HCT116 (cell line): ENCODE data around the gene WDR5. TPM values are rescaled to one million over a fixed set of nuclear protein-coding genes. Genes with fewer than 3 reads are reported as not detected.

ENCODE experiments used
- ATAC-seq: fragments of 200-7000 bp; cut with Tn5 transposase; 2 replicates; pipeline ENCODE4 v1.9.1; 2020; ENCODE audit warnings: mild to moderate bottlenecking, moderate library complexity
- BruUV-seq: library from RNA; stranded (reverse); fragments of 400-500 nt; replicated peaks from 2 replicates; lab custom pipeline; 2021; lab: Mats Ljungman, UMichigan
- CTCF ChIA-PET: fragments of 300-600 bp; sonication (Branson Sonifier 250); formaldehyde crosslinking; loops from one replicate; lab custom pipeline; 2021; ENCODE audit warnings: antibody characterized with exemption; lab: Charles Lee
- POLR2A ChIA-PET: fragments of 300-600, 350-600 bp; sonication (Branson Sonifier 250); formaldehyde crosslinking; loops from one replicate; lab custom pipeline; 2021; ENCODE audit warnings: antibody characterized with exemption; lab: Charles Lee
- RAD21 ChIA-PET, 2 experiments: fragments of 300-600 bp; sonication (Branson Sonifier 250); formaldehyde crosslinking; loops; one replicate each; lab custom pipeline; 2023; ENCODE audit warnings: low total read pairs in 2 of 2; ENCODE audit not compliant: uncharacterized antibody in 2 of 2, unreplicated experiment in 2 of 2, low non-redundant PET in 1 of 2; lab: Charles Lee
- DNase-seq: peaks from one replicate; pipeline ENCODE4 v3.0.0-alpha.2; 2010; ENCODE audit warnings: low read depth, low spot score
- H2AFZ ChIP-seq: fragments of 200-600 bp; shearing (Covaris generic), sonication (generic); 2 replicates; pipeline ENCODE4 v1.6.1; 2017; ENCODE audit warnings: low read depth, mixed run types, mixed read lengths, antibody characterized with exemption, low read length; ENCODE audit not compliant: poor library complexity, severe bottlenecking
- H3K27ac ChIP-seq: 2 replicates; pipeline ENCODE4 v1.5.1; 2012; ENCODE audit warnings: low read depth, low read length
- H3K27me3 ChIP-seq: fragments of 200-600 bp; sonication (generic); 2 replicates; pipeline ENCODE4 v1.6.1; 2016; ENCODE audit warnings: mixed run types, low read length, mixed read lengths; ENCODE audit not compliant: insufficient read depth
- H3K36me3 ChIP-seq, 2 experiments: fragments of 200-500 bp in 1 of 2; fragments of 200-600 bp in 1 of 2; sonication (Bioruptor generic) in 1 of 2; sonication (generic) in 1 of 2; 2 replicates each; pipeline versions ENCODE4 v1.5.1 to v1.6.1; 2014 to 2016; ENCODE audit warnings: low read length in 2 of 2, inconsistent platforms in 1 of 2, mixed read lengths in 1 of 2, mixed run types in 1 of 2; ENCODE audit not compliant: insufficient read depth in 2 of 2, control insufficient read depth in 1 of 2
- H3K4me1 ChIP-seq, 2 experiments: fragments of 200-600 bp in 1 of 2; sonication (generic) in 1 of 2; 2 replicates each; pipeline versions ENCODE4 v1.5.1 to v1.6.1; 2012 to 2017; ENCODE audit warnings: low read length in 2 of 2, inconsistent platforms in 1 of 2, mild to moderate bottlenecking in 1 of 2, mixed read lengths in 1 of 2, mixed run types in 1 of 2, moderate library complexity in 1 of 2; ENCODE audit not compliant: insufficient read depth in 2 of 2, control insufficient read depth in 1 of 2
- H3K4me2 ChIP-seq: fragments of 200-600 bp; sonication (generic); 2 replicates; pipeline ENCODE4 v1.6.1; 2017; ENCODE audit warnings: mixed run types, low read length, mixed read lengths
- H3K4me3 ChIP-seq, 2 experiments: fragments of 200-600 bp in 1 of 2; sonication (generic) in 1 of 2; replicated peaks in 1 of 2; 2 replicates each; pipeline ENCODE4 v1.5.1; 2011 to 2016; ENCODE audit warnings: low read length in 2 of 2, control low read depth in 1 of 2, low read depth in 1 of 2, mild to moderate bottlenecking in 1 of 2, mixed read lengths in 1 of 2, mixed run types in 1 of 2
- H3K79me2 ChIP-seq: fragments of 200-600 bp; sonication (generic); 2 replicates; pipeline ENCODE4 v1.6.1; 2017; ENCODE audit warnings: mild to moderate bottlenecking, mixed run types, low read length, moderate library complexity, mixed read lengths; ENCODE audit not compliant: insufficient read depth
- H3K9ac ChIP-seq: fragments of 200-600 bp; sonication (generic); 2 replicates; pipeline ENCODE4 v1.6.1; 2016; ENCODE audit warnings: low read length, mixed read lengths
- H3K9me2 ChIP-seq: fragments of 200-600 bp; sonication (generic), shearing (Covaris generic); 2 replicates; pipeline ENCODE4 v1.6.1; 2017; ENCODE audit warnings: mixed run types, mild to moderate bottlenecking, moderate library complexity; ENCODE audit not compliant: insufficient read depth
- H3K9me3 ChIP-seq, 2 experiments: fragments of 200-500 bp in 1 of 2; fragments of 200-600 bp in 1 of 2; sonication (Bioruptor generic) in 1 of 2; sonication (generic) in 1 of 2; 2 replicates each; pipeline ENCODE4 v1.6.1; 2014 to 2017; ENCODE audit warnings: low read length in 2 of 2, mixed read lengths in 2 of 2, inconsistent platforms in 1 of 2, low read depth in 1 of 2, mild to moderate bottlenecking in 1 of 2, mixed run types in 1 of 2, moderate library complexity in 1 of 2; ENCODE audit not compliant: control insufficient read depth in 1 of 2, insufficient read depth in 1 of 2
- H4K20me1 ChIP-seq: fragments of 200-600 bp; sonication (generic), shearing (Covaris generic); 2 replicates; pipeline ENCODE4 v1.6.1; 2017; ENCODE audit warnings: mixed run types, mild to moderate bottlenecking, moderate library complexity; ENCODE audit not compliant: insufficient read depth
- CBX3 ChIP-seq: IDR thresholded peaks from 2 replicates; pipeline ENCODE4 v1.6.1; 2012; ENCODE audit warnings: low read depth
- ELF1 ChIP-seq: IDR thresholded peaks from 2 replicates; pipeline ENCODE4 v1.6.1; 2012; ENCODE audit warnings: low read depth, borderline replicate concordance
- EZH2 ChIP-seq: fragments of 200-600 bp; sonication (generic); IDR thresholded peaks from 2 replicates; pipeline ENCODE4 v1.6.1; 2017; ENCODE audit warnings: antibody characterized with exemption, mixed run types
- FOSL1 ChIP-seq: IDR thresholded peaks from 2 replicates; pipeline ENCODE4 v1.6.1; 2012; ENCODE audit warnings: low read depth
- JUND ChIP-seq: IDR thresholded peaks from 2 replicates; pipeline ENCODE4 v1.6.1; 2012
- POLR2A ChIP-seq: IDR thresholded peaks from 2 replicates; pipeline ENCODE4 v1.7.0; 2011; ENCODE audit warnings: borderline replicate concordance; ENCODE audit not compliant: insufficient read depth, insufficient read length; ENCODE audit errors: extremely low read depth
- POLR2AphosphoS5 ChIP-seq: IDR thresholded peaks from 2 replicates; pipeline ENCODE4 v1.6.1; 2011; ENCODE audit warnings: mild to moderate bottlenecking, low read depth, low read length, moderate library complexity
- SP1 ChIP-seq: IDR thresholded peaks from 2 replicates; pipeline ENCODE4 v1.6.1; 2012; ENCODE audit warnings: low read depth
- TCF7L2 ChIP-seq: IDR thresholded peaks from 2 replicates; pipeline ENCODE4 v1.7.0; 2011; ENCODE audit warnings: borderline replicate concordance, inconsistent platforms; ENCODE audit not compliant: insufficient read depth, insufficient read length; ENCODE audit errors: extremely low read depth
- ZNF274 ChIP-seq: fragments of 200-500 bp; sonication (Bioruptor generic); IDR thresholded peaks from 2 replicates; pipeline ENCODE4 v1.6.1; 2014; ENCODE audit warnings: mild to moderate bottlenecking, low read depth, low read length, inconsistent platforms
- intact Hi-C: fragments of 100-400 bp; cut with micrococcal nuclease; formaldehyde crosslinking; loops from 2 replicates; pipeline ENCODE4 v1.10.0; 2022
- total RNA-seq: library from RNA; stranded (reverse); gene quantifications from one replicate; pipeline ENCODE4 v1.2.1, GENCODE V29; 2021; ENCODE audit not compliant: unreplicated experiment
- TF ChIP-seq, protein P1 (sequence below): IDR thresholded peaks from 2 replicates; pipeline ENCODE4 v1.6.1; 2012
- TF ChIP-seq, protein P2 (sequence below): IDR thresholded peaks from 2 replicates; pipeline ENCODE4 v1.6.1; 2012
- TF ChIP-seq, protein P3 (sequence below), 3 experiments: fragments of 200-600 bp in 1 of 3; sonication (generic) in 1 of 3; IDR thresholded peaks in 2 of 3; conservative IDR thresholded peaks in 1 of 3; 2 replicates each; pipeline ENCODE4 v1.5.1; 2012 to 2017; ENCODE audit warnings: low read depth in 2 of 3, low read length in 2 of 3, antibody characterized with exemption in 1 of 3, borderline replicate concordance in 1 of 3, control low read depth in 1 of 3, mild to moderate bottlenecking in 1 of 3, mixed read lengths in 1 of 3, mixed run types in 1 of 3, moderate library complexity in 1 of 3; ENCODE audit not compliant: insufficient read depth in 1 of 3
- TF ChIP-seq, protein P4 (sequence below): IDR thresholded peaks from 2 replicates; pipeline ENCODE4 v1.6.1; 2011; ENCODE audit warnings: mild to moderate bottlenecking, low read length, moderate library complexity; ENCODE audit not compliant: insufficient replicate concordance; ENCODE audit errors: extremely low read depth

WDR5 gene
- total RNA-seq, 1 experiment from 2014 or later = 55.8 TPM

DNA sequence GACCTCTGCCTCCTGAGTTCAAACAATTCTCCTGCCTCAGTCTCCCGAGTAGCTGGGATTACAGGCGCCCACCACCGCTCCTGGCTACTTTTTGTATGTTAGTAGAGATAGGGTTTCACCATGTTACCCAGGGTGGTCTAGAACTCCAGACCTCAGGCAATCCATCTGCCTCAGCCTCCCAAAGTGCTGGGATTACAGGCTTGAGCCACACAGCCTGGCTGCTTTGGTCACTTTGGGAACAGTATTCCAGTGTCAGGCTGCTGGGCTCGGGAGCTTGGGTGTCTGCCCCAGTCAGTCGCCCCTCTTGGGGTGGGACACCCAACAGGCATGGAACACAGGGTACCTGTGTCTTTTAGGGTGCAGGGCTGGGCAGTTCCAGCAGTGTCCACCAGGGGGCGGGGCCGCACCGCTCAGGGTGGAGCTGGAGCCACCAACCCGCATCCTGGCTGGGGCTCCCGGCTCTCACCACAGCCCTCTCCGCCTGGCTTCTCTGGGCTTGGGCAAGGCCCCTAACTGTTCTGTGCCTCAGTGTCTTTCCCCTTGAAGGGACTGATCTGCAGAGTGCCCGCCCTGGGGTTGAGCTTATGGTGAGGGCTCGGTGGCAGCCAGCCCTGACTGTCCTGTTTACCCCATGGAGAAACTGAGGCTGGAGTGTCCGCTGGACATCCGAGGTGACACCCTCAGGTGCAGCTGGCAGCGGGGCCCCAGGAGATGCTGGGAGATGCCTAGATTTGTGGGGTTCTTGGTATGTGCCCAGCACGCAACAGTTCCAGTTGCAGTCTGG is 34.8 kb downstream of the WDR5 start:
- ChIA-PET POLR2A (no interaction called here), RAD21 (interaction anchor here (1.1 to 1.8 kb wide), 2 partner anchors 272 to 273 kb away, joined by 8 to 10 read pairs; no protein-coding TSS in a partner anchor), CTCF (interaction anchor here (1.0 to 2.5 kb wide), 3 partner anchors 207 to 272 kb away, joined by 3 to 29 read pairs (median 6); no protein-coding TSS in a partner anchor)
- Histone ChIP-seq H4K20me1 (no peaks in the 10 kb centered on the region), H3K4me2 (no peak overlapping the region), H3K9ac (no peak overlapping the region), H3K27me3 (no peaks in the 10 kb centered on the region), H2AFZ (no peak overlapping the region), H3K9me2 (no peaks in the 10 kb centered on the region), H3K36me3 (no peaks in the 10 kb centered on the region), H3K4me3 (no peak overlapping the region), H3K4me1 (peaks cover 11 to 13% of the 10 kb centered on the region in 2 experiments), H3K79me2 (no peaks in the 10 kb centered on the region), H3K27ac (no peak overlapping the region), H3K9me3 (no peaks in the 10 kb centered on the region)
- TF ChIP-seq ELF1 (no peak), POLR2AphosphoS5 (no peak), ZNF274 (no peak), CBX3 (no peak), SP1 (no peak), FOSL1 (no peak), EZH2 (no peak), POLR2A (no peak), TCF7L2 (no peak), JUND (no peak)
- TF ChIP-seq, protein P1, sequence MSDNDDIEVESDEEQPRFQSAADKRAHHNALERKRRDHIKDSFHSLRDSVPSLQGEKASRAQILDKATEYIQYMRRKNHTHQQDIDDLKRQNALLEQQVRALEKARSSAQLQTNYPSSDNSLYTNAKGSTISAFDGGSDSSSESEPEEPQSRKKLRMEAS = no peak
- TF ChIP-seq, protein P2, sequence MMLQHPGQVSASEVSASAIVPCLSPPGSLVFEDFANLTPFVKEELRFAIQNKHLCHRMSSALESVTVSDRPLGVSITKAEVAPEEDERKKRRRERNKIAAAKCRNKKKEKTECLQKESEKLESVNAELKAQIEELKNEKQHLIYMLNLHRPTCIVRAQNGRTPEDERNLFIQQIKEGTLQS = no peak
- TF ChIP-seq, protein P3, sequence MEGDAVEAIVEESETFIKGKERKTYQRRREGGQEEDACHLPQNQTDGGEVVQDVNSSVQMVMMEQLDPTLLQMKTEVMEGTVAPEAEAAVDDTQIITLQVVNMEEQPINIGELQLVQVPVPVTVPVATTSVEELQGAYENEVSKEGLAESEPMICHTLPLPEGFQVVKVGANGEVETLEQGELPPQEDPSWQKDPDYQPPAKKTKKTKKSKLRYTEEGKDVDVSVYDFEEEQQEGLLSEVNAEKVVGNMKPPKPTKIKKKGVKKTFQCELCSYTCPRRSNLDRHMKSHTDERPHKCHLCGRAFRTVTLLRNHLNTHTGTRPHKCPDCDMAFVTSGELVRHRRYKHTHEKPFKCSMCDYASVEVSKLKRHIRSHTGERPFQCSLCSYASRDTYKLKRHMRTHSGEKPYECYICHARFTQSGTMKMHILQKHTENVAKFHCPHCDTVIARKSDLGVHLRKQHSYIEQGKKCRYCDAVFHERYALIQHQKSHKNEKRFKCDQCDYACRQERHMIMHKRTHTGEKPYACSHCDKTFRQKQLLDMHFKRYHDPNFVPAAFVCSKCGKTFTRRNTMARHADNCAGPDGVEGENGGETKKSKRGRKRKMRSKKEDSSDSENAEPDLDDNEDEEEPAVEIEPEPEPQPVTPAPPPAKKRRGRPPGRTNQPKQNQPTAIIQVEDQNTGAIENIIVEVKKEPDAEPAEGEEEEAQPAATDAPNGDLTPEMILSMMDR (IDR thresholded peaks at IDR 0.05 in 2 of 3, conservative IDR thresholded peaks at IDR 0.05 in 1 of 3; ENCODE audit: borderline replicate concordance in 1 of 3, insufficient read depth in 1 of 3, low read depth in 2 of 3, low read length in 2 of 3) = no peak
- TF ChIP-seq, protein P4, sequence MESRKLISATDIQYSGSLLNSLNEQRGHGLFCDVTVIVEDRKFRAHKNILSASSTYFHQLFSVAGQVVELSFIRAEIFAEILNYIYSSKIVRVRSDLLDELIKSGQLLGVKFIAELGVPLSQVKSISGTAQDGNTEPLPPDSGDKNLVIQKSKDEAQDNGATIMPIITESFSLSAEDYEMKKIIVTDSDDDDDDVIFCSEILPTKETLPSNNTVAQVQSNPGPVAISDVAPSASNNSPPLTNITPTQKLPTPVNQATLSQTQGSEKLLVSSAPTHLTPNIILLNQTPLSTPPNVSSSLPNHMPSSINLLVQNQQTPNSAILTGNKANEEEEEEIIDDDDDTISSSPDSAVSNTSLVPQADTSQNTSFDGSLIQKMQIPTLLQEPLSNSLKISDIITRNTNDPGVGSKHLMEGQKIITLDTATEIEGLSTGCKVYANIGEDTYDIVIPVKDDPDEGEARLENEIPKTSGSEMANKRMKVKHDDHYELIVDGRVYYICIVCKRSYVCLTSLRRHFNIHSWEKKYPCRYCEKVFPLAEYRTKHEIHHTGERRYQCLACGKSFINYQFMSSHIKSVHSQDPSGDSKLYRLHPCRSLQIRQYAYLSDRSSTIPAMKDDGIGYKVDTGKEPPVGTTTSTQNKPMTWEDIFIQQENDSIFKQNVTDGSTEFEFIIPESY = no peak
- no peak for ATAC-seq
- DNase-seq = no peak
- intact Hi-C loops = loop anchor here (1.0 to 5.0 kb wide), 2 partner anchors 152 to 273 kb away; no protein-coding TSS in a partner anchor
- no TSS peak for BruUV-seq
